ENCODE measurements around the gene DTNB.

GRCh38 chr2:25335204-25335603 is 338.2 kb downstream of the DTNB start:
- no peak for TF ChIP-seq CTCF (IDR thresholded peaks at IDR 0.05)
- TF ChIP-seq POLR2A (IDR thresholded peaks at IDR 0.05), result no peak

Measured in uterus (tissue), 2 donors.